Islet precursor cell (in vitro differentiated cells): Measurements from ENCODE around the gene LMO7.

Experiments
- DNase-seq: peaks from one replicate; pipeline ENCODE4 v3.0.0-alpha.2; 2018

LMO7 gene

DNA sequence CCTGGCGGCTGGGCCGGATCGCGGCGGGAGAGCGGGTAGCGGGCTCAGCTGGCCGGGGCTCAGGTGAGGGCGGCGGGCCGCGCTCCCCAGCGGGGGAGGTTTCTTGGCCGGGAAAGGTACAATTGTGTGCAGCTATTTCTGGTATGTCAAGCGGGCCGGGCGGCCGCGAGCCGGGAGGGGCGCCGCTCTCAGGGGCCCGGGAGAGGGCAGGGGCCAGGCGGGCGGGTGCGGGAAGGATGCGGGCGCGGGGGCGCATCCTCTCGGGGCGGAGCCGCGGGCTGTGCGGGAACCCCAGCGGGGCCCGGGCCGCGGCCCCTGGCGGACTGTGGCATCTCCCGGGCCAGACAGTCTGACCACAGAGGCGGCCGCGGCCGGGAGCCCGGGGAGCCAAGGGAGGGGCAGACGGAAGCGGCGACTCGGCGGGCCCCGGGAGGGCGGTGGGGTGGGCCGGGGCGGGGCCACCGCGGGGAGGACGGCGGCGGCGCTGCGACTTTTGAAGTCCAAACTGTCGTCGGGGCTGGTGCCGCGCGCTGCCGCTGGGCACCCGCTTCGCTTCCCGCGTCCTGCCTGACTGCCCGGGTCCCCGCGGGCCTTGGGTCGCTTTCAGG lies at the start of gene LMO7:
Gene LMO7, plus strand, starts transcription at position 503 of the 608 bp plus-strand sequence. CDS start 328 bp downstream, outside the sequence.
- DNase-seq, result peak; percentile 87

- DNase-seq, result peak; percentile 50
These were observed 48.5 kb upstream of the LMO7 start for GRCh38 chr13:75587679-75588078.

- no peak for DNase-seq
These were observed 39.4 kb upstream of the LMO7 start for GRCh38 chr13:75596657-75597182.

GRCh38 chr13:75600371-75600770 lies 35.8 kb upstream of the LMO7 start:
- DNase-seq, result no peak

GRCh38 chr13:75603038-75603437 lies 33.1 kb upstream of the LMO7 start:
- DNase-seq, result no peak

DNA sequence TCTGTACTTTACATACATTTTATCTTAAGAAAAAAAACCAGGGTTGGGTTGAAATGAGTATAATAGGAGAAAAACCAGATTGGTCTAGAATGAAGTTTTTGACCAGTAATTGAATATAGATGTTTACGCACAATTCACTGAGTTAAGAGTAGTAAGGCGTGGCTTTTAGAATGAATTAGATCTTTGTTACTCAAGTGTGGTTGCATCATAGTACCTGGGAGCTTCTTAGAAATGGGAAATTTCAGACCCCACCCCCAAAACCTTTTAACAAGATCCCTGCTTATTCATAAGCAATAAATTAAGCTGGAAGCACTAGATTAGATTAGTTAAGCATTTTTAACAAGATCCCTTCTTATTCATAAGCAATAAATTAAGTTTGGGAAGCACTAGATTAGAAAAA lies 28.7 kb upstream of the LMO7 start:
- no peak for DNase-seq

GRCh38 chr13:75610466-75610865 lies 25.7 kb upstream of the LMO7 start:
- DNase-seq, result no peak

DNA sequence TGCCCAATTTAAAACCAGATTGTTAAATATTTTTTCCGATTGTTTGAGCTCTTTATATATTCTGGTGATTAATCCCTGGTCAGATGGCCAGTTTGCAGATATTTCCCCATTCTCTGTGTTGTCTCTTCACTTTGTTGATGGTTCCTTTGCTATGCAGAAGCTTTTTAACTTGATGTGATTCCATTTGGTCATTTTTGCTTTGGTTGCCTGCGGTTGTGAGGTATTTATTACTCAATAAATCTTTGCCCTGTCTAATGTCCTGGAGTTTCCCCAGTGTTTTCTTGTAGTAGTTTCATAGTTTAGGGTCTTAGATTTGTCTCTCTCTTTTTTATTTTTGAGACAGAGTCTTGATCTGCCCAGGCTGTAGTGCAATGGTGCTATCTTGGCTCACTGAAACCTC lies 23.8 kb upstream of the LMO7 start:
- DNase-seq, result no peak

- DNase-seq, result no peak
These were observed 18.9 kb upstream of the LMO7 start for GRCh38 chr13:75617230-75617629.

DNA sequence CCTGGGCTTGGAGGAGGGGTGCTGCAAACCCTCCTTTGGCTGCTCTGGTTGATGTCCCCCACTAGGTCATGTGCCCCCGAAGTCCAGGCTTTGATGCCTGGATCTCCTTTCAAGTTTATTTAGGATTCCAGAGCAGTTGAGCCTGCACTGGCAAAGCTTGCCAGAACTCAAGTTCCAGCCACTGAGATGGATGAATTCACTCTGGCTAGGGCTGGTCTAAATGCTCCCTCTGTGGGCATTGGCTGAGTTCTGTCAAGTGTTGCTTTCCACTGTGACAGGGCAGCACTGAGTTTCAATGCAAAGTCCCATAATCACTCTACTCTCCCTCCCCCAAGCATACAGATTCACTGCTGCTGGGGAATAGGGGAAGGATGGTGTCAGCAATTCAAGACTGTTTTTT lies 17.8 kb upstream of the LMO7 start:
- no peak for DNase-seq

DNA sequence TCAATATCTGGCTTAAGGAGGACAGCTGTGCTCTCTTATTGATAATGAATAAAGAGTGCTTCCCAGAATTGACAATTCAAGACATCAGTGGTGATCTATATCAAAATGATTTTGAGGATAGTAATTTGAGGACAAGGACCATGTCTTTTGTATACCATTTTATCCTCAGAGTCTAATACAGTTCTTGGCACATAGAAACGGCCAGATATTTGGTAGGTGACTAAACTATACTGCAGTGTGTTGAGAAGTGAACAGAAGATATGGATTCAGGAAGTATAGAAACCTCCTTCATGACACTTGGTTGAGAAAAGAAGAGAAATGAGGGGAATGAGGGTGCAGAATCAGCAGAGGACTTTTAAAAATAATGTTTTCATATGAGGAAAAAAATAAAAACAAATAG lies 16.1 kb upstream of the LMO7 start:
- no peak for DNase-seq

DNA sequence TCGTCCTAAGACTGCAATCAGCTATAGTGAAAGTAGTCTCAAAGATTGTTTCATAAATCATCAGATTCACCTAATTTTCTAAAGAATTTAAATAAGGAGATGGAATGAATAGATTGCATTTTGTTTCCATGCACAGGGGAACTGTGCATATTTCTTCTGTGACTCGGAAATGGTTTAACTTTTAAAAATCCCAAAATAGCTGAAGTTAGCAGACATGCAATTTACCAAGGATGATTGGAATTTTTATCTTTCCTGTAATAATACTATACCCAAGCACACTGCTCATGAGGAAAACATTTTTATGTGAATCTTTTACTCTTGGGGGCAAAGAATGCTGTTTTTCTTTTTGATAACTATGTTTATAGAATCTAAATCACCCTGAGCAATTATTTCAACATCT lies 15.0 kb upstream of the LMO7 start:
- DNase-seq, result no peak

- peak; percentile 93 for DNase-seq
These were observed 7.3 kb upstream of the LMO7 start for GRCh38 chr13:75628801-75629200.

- no peak for DNase-seq
These were observed 2.8 kb upstream of the LMO7 start for GRCh38 chr13:75633285-75633684.

GRCh38 chr13:75635101-75635827 lies 866 bp upstream of the LMO7 start:
- peak; percentile 67 for DNase-seq

DNA sequence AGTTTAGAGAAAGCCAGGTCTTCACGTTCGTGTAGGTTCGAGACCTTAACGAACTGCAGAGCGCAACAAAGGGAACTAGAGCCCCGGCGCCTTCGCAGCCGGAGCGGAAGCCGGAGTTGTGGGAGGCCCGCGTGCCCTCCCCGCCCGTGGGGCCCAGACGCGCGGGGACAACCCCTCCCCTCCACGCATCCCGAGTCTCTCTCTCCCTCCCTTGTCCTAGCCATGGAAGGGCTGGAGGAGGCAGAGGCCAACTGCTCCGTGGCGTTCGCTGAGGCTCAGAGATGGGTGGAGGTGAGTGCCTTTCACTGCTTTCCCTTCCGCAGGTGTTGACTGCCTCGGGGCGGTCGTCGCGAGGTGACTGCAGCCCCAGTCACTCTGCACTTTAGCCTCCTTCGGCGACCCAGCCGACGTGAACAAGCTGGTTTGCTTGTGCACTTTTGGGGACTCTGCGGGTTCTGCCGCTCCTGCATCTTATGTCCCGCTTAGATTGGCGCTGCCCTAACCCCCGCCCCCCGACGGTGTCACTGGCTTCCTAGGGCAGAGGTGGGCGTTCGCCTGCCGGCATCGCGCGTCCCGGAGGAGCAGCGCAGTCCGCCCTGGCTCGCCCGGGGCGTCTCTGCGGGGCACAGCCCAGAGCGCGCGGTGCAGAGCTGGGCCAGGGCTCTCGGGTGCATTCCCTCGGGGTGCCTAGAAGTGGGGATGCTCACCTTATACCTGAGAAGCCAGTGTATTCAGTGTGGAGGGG lies 478 bp downstream of the LMO7 start:
- DNase-seq, result peak; percentile 73

GRCh38 chr13:75637181-75637750 lies 1.1 kb downstream of the LMO7 start:
- no peak for DNase-seq

- DNase-seq, result no peak
These were observed 3.3 kb downstream of the LMO7 start for GRCh38 chr13:75639454-75639853.

DNA sequence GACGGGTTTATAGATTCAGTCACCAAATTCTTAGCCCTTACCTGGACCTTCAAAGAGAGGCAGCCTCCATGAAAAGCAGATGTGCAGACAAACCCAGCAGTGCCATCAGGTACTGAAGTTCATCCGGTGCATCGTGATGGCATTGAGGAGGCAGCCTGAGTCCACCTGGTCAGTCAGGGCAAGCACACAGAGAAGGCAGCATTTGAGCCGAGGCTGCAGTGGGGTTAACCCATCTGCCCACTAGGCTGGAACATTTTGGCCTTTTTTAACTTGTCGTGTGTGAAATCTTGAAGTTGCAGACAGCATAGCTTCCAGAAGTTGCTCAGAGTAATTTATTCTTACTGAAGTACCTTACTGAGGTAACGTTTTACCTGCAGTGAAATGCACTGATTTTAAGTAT lies 4.9 kb downstream of the LMO7 start:
- no peak for DNase-seq

GRCh38 chr13:75643182-75643581 lies 7.1 kb downstream of the LMO7 start:
- no peak for DNase-seq

DNA sequence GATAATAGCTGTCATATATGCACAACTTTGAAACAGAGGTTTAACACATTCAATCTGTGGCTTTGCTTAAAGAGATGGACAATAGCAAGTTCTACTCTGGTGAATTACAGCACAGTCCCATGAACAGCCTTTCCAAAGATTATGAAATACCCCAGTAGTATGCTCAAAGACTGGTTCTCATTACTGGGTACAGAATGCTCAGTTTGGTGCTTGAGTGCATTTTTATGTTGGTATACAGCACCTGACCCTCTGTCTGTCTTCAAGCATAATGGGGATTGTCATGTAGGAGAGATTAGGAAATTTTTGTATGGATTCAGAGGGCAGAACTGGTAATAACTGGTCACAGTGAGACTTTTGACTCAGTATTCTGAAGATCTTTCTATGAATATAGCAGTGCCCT lies 7.6 kb downstream of the LMO7 start:
- DNase-seq, result no peak

GRCh38 chr13:75645141-75645540 lies 9.0 kb downstream of the LMO7 start:
- DNase-seq, result no peak

- no peak for DNase-seq
These were observed 11.1 kb downstream of the LMO7 start for GRCh38 chr13:75647126-75647784.
